ENCODE results near the gene GRID2.

GRID2 gene

GRCh38 chr4:93061826-93062225 is 758.1 kb downstream of the GRID2 start:
- no peak for DNase-seq
- TF ChIP-seq, protein P1, sequence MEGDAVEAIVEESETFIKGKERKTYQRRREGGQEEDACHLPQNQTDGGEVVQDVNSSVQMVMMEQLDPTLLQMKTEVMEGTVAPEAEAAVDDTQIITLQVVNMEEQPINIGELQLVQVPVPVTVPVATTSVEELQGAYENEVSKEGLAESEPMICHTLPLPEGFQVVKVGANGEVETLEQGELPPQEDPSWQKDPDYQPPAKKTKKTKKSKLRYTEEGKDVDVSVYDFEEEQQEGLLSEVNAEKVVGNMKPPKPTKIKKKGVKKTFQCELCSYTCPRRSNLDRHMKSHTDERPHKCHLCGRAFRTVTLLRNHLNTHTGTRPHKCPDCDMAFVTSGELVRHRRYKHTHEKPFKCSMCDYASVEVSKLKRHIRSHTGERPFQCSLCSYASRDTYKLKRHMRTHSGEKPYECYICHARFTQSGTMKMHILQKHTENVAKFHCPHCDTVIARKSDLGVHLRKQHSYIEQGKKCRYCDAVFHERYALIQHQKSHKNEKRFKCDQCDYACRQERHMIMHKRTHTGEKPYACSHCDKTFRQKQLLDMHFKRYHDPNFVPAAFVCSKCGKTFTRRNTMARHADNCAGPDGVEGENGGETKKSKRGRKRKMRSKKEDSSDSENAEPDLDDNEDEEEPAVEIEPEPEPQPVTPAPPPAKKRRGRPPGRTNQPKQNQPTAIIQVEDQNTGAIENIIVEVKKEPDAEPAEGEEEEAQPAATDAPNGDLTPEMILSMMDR (IDR thresholded peaks at IDR 0.05; ENCODE audit: low read depth, low read length) = no peak
- no peaks in the 10 kb centered on the region for H3K9me3 ChIP-seq
- H3K4me1 ChIP-seq = no peaks in the 10 kb centered on the region
- H3K4me3 ChIP-seq (ENCODE audit: low read depth, low read length) = no peak overlapping the region
- H3K27me3 ChIP-seq = no peaks in the 10 kb centered on the region
- H3K36me3 ChIP-seq = no peaks in the 10 kb centered on the region

DNA sequence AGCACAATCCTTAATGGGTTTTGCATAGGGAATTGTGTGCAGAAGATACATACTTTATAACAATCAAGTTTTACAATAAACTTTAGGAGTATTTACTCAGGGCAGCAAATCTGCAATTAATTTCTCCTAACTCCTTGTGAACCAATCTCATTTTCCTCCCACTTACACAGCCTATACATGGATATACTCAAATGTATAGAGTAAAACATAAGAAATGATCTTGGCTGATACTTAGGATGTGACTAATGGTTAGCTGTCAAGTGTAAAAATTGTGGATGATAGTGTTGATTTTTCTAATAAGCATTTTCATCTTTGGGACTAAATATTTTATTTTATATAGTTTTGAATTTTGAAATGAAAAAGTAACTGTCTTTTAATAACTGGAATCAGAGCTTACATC is 759.6 kb downstream of the GRID2 start:
- no peak for DNase-seq
- Histone ChIP-seq H3K4me1 (no peaks in the 10 kb centered on the region), H3K27me3 (no peaks in the 10 kb centered on the region), H3K9me3 (no peaks in the 10 kb centered on the region), H3K36me3 (no peaks in the 10 kb centered on the region), H3K4me3 (ENCODE audit: low read depth, low read length) (no peak overlapping the region)
- TF ChIP-seq, protein P1 (IDR thresholded peaks at IDR 0.05; ENCODE audit: low read depth, low read length) = no peak

DNA sequence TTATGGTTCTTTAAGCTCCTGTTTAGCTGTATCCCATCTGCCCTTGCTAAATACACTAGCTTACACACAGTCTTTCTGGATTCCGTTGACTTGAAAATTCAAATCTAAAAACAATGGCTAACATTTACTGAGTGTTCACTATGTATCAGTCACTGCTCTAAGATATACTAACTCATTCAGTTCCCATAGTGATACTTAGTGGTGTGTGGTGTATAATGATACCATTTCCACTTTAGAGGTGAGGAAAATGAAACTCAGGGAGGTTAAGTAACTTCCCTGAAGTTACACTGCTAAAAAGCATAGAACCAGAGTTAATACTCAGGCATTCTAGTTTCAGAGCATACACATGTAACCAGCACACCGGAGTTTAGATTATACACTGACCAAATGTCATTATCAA is 762.0 kb downstream of the GRID2 start:
- H3K9me3 ChIP-seq = no peaks in the 10 kb centered on the region
- TF ChIP-seq, protein P1 (IDR thresholded peaks at IDR 0.05; ENCODE audit: low read depth, low read length) = no peak
- no peak overlapping the region for H3K4me3 ChIP-seq (ENCODE audit: low read depth, low read length)
- H3K27me3 ChIP-seq = no peaks in the 10 kb centered on the region
- DNase-seq = no peak
- no peaks in the 10 kb centered on the region for H3K4me1 ChIP-seq
- H3K36me3 ChIP-seq = no peaks in the 10 kb centered on the region

DNA sequence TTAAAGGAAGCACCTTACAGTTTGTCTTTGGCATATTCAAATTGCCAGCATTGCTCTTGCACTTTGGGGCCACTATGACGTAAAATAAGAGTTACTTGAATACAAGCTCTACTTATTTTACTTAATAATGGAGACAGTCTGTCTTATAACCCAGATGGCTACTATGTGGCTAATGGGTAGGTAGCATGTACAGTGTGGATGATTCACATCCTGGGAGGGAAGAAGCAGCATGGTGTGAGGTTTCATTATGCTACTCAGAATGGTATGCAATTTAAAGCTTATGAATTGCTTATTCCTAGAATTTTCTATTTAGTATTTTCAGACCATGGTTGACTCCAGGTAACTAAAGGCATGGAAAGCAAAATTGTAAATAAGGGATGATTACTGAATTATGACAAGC is 763.0 kb downstream of the GRID2 start:
- Histone ChIP-seq H3K4me3 (ENCODE audit: low read depth, low read length) (no peak overlapping the region), H3K9me3 (no peaks in the 10 kb centered on the region), H3K4me1 (no peaks in the 10 kb centered on the region), H3K36me3 (no peaks in the 10 kb centered on the region), H3K27me3 (no peaks in the 10 kb centered on the region)
- no peak for DNase-seq
- TF ChIP-seq, protein P1 (IDR thresholded peaks at IDR 0.05; ENCODE audit: low read depth, low read length) = no peak

GRCh38 chr4:93072292-93072691 is 768.5 kb downstream of the GRID2 start:
- Histone ChIP-seq H3K27me3 (no peaks in the 10 kb centered on the region), H3K9me3 (no peaks in the 10 kb centered on the region), H3K4me1 (no peaks in the 10 kb centered on the region), H3K36me3 (no peaks in the 10 kb centered on the region), H3K4me3 (ENCODE audit: low read depth, low read length) (no peak overlapping the region)
- TF ChIP-seq, protein P1 (IDR thresholded peaks at IDR 0.05; ENCODE audit: low read depth, low read length) = no peak
- DNase-seq = no peak

DNA sequence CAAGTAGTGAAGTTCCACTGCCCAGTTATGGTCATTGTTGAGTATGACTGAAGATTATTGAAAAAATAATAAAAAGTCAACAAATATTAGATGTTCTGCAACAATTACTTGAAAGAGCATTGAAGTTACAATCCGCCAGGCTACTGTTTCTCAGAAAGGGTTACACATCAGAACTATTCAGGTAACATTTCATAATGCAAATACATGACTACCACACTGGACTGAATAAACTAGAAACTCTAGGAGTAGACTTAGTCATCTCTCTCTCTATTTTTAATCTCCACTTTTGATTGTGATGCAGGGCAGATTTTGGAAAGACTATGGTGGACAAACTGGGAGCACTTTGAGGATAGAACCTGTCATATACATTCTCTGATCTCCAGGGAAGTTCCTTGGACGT is 776.5 kb downstream of the GRID2 start:
- Histone ChIP-seq H3K4me3 (ENCODE audit: low read depth, low read length) (no peak overlapping the region), H3K4me1 (no peaks in the 10 kb centered on the region), H3K36me3 (no peaks in the 10 kb centered on the region), H3K27me3 (no peaks in the 10 kb centered on the region), H3K9me3 (no peaks in the 10 kb centered on the region)
- DNase-seq = no peak
- TF ChIP-seq, protein P1 (IDR thresholded peaks at IDR 0.05; ENCODE audit: low read depth, low read length) = no peak
